NOMO-1 treated with DMSO at 0.1 percent for 48 hours (cell line): ENCODE measurements around the gene TMEM186.

ENCODE experiments used
- DNase-seq: peaks from one replicate; lab custom pipeline; 2025; ENCODE audit not compliant: unreplicated experiment; lab: John Stamatoyannopoulos, UW

The TMEM186 gene

DNA sequence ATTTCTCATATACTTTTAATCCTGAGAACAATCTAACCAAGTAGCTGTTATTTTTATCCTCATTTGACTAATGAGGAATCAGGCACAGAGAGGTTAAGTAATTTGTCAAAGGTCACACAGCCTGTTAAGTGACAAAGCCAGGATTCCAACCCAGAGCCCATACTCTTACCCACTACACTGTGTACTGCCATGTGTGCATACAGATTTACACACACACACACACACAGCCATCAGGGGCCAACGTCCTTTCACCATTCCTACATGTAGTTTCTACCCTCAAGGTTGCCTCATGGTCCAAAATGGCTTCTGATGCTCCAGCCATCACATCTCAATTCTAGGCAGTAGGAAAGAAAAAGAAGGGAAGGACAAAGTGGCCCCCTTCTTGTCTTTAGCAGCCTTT, 22.1 kb downstream of the TMEM186 start:
- no peak for DNase-seq

DNA sequence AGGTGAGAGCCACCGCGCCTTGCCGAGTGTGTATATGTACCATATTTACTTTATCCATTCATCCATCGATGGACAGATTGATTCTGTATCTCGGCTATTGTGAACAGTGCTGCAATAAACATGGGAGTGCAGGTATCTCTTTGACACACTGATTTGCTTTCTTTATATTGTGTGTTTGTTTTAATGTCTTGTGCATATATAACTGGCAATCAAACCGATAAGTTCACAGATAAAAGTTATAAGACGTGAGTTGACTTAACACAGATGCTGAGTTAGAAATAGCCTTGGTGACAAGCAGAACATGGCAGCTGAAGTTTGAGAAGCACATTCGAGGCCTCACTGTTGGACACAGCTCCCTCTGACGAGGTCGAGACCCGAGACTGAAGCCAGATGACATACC, 23.2 kb downstream of the TMEM186 start:
- DNase-seq, result no peak

DNA sequence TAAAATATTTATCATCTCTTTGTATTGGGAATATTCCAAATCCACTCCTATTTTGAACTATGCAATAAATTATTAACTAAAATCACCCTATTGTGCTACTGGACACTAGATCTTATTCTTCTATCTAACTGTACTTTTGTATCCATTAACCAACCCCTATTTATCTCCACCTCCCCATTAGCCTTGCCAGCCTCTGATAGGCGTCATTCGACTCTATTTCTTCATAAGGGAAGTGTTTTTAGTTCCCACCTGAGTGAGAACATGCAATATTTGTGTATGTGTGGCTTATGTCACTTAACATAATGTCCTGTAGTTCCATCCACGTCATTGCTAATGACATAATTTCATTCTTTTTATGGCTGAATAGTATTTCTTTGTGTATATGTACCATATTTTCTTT, 23.9 kb downstream of the TMEM186 start:
- no peak for DNase-seq

DNA sequence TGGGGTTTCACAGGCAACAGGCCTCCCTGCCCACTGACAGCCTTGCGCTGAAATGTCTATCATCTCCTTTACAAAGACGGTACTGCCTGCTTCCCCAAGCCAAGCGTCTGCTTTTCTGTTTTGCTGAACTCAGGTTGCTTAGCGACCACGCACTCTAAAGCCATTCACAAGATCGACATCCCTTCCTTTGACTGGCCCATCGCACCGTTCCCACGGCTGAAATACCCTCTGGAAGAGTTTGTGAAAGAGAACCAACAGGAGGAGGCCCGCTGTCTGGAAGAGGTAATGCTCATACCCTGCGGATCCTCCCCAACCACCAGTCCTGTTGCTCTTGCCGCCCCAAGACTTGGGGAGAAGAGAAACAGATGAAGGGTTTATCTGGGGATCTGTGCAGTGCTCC, 28.7 kb downstream of the TMEM186 start:
- DNase-seq, result no peak

DNA sequence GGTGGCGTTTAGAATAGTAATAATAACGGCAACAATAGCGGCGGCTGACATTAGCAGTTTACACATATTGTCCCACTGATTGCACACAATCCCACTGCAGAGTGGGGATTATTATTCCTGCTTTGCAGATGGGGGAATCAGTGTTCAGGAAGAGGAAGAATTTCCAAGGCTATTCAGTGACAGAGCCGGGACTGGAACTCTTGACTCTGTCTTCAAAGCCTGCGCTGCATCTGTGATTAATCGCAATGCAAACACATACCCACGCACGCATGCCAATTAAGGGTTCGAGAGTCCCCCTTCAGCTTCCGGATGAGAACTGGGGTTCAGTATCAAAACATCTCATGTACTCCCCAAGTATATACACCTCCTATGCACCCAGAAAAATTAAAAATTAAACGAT, 29.2 kb downstream of the TMEM186 start:
- DNase-seq, result no peak

DNA sequence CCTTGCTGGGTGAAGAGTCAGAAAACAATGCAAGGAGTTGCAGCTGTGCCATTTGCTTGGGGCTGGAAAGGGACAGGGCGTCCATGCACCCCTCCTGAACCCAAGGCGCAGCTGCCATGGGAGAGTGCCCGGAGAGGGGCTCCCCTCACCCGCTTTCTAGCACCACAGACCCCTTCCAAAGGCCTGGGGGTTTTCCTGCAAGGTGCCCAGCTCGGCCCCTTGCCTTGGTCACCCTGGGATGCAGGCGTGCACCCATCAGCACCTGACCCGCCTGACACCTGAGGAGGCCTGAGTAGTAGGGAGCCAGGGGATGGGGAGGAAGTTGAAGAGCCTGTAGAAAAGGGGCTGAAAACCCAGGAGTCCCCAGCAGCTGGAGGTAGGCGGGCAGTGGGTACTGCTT, 30.3 kb downstream of the TMEM186 start:
- no peak for DNase-seq

DNA sequence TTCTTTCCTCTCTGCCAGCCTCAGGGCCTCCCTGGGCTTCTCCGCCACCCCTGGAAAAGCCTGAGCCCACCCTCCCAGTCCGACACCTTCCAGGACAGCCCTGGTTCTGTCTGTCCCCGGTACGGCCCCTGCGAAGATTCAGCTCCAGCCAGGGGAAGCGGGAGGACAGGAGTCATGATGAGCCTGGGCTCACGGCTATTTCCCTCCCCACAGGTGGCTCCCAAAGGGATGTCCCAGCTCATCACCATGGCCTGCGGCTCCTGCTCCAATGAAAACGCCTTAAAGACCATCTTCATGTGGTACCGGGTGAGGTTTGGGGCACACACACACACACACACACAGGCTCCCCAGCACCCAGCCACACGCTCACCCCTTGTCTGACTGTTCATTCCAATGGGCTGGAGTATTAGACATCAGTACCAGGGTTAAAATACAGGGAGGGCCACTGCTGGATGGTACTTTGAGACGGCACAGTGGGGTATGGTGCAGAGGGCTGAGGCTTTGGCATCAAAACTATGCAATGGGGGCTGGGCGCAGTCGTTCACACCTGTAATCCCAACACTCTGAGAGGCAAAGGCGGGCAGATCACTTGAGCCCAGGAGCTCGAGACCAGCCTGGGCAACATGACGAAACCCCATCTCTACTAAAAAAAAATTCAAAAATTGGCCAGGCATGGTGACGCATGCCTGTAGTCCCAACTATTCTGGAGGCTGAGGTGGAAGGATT, 32.8 kb downstream of the TMEM186 start:
- DNase-seq, result no peak

DNA sequence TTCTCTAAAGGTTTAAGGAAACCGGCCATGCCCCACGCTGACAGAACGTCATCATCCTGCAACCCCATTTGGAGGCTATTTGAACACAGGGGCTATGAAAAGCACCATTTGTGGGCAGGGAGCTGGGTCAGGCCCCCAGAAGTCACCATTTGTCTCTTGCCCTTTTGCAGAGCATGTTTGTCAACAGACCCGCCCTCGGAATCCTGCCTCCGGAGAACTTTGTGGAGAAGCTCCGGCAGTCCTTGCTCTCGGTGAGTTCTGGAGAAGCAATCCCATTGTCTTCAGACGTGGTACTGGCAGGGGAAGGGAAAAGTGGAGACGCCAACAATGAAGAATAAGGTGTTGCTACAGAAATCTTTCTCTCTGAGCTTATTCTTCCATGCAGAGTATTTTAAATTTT, 33.5 kb downstream of the TMEM186 start:
- no peak for DNase-seq

DNA sequence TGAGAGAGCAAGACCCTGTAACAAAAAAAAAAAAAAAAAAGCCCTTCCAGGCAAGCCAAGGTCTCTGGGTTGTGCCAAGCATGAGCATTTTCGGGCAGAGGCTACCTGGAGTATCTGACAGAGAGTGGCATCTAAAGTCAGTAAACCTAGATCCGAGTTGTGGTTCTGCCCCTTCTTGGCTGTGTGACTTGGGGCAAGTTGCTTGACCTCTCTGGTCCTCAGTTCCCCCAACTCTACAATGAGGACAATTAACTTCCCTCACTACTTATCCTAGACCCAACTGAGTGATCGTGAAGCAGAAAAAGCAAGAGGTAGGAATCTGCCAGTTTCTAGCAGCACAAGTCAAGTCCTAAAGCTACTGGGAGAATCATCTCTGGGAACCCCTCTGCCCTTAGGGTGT, 34.4 kb downstream of the TMEM186 start:
- no peak for DNase-seq

DNA sequence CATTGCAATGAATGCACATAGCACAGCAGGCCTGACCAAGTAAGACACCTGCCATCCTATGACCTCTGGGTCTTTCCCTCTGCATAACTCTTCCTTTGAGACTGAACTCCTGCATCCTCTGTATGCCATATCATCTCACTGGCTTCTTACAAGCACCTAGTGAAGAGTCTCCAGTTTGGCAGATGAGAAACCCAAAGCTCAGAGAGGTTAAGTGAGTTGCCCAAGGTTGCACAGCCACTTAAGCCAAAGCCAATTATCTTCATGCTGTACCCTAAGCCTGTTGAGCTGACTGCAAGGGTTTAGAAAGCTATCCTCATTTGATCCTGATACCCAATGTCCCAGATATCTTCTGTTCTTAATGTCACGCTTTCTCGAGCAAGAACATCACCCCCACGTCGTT, 35.2 kb downstream of the TMEM186 start:
- DNase-seq, result no peak

DNA sequence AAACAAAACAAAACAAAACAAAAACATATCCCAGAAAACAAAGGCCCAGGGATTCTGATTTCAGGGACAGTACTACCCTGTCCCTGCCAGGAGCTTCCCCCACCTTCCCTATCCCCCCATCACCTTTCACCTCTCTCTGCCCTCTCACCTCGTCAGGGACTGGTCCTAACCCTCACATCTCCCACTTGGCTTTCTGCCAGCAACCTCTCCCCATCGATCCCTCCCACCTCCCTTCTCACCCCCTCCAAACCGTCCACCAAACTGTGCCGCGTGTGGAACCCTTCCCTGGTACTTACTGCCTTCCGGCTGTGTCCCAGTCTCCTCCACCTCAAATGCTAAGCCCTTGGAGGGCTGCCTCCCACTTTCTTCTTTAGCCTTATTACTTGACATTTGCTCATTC, 36.4 kb downstream of the TMEM186 start:
- no peak for DNase-seq

DNA sequence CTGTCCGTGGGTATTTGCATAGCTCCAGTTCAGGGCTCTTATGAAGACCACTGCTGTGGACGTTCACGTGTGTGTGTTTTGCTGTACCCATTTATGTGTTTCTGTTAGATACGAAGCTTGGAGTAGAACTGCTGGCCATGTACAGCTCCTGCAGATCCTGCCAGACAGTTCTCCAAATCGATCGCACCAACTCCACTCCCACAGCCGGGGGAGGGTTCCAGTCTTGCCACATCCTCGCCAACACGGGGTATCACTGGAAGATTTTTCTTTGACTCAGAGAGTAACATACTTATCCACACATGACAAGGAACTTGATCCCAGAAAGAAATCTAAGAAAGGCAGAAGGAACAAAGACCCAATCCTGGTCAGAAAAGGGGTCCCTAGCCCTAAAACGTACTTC, 37.4 kb downstream of the TMEM186 start:
- DNase-seq, result no peak

DNA sequence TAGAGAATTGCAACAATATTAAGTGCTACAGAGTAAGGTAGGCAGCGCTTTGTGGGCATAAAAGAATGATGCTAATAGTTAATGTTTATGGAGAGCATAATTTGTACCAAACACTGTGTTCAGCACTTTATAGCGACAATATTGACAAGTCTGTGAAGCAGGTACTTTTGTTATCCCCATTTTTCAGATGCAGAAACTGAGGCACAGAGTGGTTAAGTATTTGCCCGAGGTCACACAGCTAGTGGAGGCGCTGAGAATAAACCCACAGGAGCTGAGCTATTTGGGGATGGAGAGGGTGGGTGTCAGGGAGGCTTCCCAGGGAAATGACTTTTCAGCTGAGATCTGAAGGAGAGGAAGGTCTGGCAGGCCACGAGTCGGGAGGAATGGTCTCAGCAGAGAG, 39.4 kb downstream of the TMEM186 start:
- no peak for DNase-seq

DNA sequence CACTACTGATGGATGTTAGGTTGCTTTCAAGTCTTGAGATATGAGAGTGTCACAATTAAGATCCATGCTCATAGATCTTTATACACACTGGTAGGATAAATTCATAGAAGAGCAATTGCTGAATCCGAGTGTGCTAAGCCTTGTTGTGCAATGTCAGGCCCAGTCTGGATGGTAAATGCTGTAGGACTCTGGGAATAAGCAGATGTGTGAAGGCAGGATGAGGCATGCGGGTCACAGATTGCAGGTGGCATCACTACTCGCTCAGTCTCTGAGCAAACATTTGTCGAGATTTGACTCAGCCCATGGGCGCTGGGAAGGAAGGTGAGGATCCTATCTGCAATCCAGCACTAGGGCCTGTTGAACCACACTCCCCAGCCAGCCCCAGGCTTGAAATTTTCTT, 40.7 kb downstream of the TMEM186 start:
- no peak for DNase-seq

DNA sequence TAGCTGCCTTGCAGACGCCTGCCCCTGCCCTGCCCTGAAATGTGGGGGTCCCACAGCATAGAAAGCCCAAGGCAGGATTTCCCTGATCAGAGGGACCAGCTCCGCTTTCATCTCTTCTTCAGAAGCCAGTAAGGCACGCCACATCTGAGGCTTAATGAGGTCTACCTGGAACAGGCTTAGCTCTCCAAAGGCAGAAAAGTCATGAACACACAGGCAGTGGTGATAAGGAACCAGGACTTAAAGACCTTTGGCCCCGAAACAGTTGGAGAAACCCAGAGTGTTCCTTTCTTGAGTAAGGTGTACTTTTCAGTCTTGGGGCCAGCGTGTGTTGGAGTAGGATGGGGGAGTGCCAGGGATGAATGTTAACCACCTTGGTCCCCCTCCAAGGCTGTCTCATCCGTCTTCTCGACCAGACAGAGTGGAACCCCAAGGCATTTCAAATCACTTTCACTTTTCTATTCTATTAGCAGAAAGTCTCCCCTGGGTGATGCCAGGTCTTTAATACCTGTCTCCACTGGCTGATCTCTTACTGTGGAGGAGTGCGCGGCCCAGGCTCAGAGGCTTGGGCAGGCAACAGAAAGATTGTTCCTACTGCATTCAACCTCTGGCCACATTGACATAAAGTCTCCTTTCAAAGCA, 43.9 kb downstream of the TMEM186 start:
- DNase-seq, result no peak

DNA sequence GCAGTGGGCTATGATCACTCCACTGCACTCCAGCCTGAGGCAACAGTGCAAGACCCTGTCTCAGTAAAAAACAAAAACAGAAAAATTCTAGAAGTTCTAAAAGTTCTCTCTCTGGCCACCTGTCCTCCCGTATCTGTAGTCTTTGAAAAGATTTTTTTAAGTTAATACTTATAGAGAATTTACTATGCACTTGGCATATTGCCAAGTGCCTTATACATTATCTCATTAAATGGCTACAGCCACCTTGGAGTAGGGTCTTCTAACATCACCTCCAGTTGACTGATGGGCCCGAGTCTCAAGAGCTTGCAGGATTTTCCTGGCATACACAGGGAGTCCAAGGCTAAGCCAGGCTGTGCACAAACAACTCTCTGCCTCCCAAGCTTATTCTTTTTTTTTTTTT, 44.7 kb downstream of the TMEM186 start:
- DNase-seq, result no peak

DNA sequence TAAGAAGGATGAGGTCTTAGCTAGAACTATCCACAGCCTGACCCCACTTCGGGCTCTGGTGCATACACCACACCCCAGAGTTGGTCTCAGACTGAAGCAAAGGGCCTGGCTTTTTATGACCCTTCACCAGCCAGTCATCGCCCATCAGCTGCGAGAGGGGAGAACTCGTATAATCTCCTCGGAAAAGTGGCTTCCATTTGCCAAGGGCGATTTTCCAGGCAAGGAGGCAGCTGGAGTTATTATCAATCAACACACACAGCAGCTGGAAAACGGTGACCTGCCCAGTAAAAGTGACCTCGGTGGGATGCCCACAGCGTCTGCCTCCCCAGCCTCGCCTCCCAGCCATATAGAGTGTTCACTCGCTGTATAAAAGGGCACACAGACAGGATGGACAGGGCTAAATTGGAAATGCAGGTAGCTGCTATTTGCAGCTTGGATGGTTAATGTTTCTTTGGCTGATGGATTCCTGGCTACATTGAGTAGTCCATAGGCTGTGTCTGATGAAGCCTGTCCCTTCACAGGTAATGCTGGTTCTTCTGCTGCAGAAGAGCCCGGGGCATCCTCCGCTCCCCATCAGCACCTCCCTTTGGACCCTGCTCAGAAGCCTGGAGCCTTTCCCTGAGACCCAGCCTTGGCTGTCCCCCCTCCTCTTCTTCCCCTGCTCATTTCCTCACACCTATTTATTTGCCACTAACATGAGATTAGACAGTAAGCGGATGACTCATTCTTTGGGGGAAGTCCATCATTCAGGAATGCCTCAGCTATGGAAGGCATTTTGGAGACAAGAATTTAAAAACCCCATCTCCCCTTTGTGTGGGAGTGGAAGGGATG, 45.7 kb downstream of the TMEM186 start:
- no peak for DNase-seq

DNA sequence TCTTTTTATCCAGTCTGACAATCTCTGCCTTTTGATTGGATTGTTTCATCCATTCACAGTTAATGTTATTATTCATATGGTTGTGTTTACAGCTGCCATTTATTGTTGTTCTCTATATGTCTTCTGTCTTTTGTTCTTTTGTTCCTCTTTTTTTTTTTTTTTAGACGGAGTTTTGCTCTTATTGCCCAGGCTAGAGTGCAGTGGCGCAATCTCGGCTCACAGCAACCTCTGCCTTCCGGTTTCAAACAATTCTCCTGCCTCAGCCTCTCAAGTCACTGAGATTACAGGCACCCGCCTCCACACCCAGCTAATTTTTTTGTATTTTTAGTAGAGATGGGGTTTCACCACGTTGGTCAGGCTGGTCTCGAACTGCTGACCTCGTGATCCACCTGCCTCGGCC, 48.5 kb downstream of the TMEM186 start:
- DNase-seq, result peak; percentile 47
